NCI-H345 (cell line): ENCODE results near the gene ARHGAP6.

ENCODE experiments used
- DNase-seq: peaks from one replicate; lab custom pipeline; 2025; lab: John Stamatoyannopoulos, UW

Gene ARHGAP6

DNA sequence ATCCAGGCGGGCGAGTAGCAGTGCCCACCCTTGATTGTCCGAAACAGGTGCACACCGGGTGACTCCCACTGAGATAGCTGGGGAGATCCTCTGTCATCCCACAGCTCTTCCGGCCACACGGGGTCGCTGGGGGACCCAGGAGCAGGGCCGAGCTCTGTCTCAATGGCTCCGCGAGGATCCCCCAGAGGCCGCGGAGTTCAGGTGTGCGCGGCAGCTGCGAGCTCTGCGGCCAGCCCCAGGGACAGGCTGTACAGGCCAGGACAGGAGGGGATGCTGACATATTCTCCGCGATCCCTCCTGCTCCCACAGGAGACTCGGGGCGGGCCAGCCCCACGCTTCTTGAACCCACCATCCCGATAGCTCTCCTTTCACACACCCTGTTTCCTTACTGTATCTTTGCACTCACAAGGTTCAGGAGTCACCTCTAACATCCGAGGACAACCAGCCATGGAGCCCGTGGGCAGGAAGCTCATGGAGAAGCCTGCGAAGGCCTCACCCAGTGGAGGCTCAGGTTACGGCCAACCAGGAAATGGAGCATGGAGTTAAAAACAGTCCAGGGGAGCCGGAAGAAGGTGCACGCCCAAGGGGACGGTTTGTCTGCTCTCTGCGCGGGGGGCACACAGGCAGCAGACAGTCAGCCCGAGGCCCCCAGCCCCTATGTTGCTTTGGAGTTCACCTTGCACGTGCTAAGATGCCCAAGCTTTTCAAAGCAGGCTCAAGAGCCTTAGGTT, 450.4 kb downstream of the ARHGAP6 start:
- no peak for DNase-seq

DNA sequence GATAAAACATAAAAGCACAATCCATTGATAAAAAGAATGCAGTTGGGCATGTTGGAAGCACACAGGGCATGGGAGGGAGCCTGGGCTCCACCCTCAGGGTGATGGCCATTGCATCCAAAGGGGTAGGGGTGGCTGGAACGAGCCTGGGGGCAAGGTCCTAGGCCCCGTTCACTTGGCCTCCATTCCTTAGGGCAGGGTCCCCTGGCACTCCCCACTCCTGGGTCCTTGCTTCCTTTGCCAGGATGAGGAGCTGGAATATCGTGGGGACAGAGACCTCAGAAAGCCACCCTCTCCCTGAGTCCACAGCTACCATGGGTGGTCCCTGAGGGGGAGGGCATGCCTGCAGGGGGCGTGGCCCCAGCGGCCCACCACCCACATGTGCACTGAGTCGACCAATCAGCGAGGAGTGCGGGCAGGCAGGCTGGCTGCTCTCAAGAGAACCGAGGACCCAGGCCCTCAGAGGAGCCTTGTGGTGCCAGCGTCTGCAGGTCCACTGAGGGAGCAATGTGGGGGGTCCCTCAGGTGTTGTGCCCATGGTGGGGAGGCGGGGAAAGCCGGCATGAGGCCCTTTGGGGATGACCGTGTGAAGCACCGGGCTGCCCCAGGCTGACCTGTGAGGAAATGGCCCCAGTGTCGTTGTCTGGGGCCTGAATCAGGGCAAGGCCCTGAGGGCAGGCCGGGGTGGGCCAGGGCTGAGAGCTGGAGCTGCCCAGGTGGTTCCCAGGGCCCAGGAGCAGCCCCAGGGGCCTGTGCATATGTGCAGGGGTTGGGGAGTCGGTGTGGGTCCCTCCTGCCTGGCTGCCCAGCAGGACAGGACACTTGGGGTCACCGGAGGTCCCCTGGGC, 451.2 kb downstream of the ARHGAP6 start:
- no peak for DNase-seq

DNA sequence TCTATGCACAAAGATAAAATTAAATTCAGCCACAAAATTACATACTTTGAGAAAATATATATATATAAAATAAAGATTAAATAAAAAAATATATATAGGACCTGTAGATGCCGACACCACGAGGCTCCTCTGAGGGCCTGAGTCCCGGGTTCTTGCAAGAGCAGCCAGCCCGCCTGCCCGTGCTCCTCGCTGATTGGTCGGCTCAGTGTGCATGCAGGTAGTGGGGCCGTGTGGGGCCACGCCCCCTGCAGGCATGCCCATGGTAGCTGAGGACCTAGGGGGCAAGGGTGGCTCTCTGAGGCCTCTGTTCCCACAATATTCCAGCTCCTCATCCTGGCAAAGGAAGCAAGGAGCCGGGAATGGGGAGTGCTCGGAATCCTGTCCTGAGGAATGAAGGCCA, 453.0 kb downstream of the ARHGAP6 start:
- DNase-seq: no peak

- DNase-seq: no peak
These were observed 455.3 kb downstream of the ARHGAP6 start for GRCh38 chrX:11210415-11210801.

DNA sequence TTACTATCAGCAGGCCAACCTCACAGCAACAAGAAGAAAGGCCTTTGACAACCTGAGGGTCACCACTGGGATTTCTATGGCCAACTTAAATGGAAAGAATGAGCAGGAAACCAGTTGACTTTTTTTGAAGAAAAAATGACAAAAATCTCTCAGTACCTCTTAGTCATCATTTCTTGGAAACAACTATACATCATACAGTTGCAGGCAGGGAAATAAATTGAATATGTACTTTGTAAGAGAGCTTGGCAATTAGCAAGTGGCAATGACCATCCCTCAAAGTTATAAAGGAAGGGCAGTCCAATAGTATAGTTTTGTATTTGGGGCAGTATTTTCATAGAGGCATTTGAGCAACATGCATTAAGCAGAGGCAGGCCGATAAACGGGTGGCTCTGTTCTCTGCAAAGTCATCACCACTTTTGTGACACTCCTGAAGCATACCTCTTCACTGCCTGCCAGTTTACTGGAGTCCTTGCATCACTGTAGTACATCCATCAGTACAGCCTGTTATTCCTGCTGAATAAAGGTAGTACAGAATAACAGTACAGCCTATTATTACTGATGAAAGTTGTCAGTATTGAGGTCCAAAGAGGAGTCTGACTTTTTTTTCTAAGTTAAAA, 455.8 kb downstream of the ARHGAP6 start:
- no peak for DNase-seq

DNA sequence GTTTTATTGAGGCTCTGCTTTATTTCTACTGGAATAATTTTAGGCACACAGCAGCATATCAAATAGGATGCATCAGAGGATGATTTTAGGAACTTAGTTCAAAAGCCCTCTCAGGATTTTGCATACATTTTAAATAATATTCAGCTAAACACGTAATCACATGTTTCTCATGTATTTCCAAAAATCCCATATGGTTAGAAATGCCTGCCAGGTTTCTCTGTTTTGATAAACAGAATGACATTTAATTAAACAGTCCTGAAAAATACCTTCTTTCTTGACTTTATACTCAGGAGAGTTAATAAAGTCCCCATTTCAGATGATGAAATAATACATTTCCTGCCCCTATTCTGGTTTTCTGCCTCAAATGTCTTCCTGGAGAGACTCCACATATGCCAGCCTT, 459.0 kb downstream of the ARHGAP6 start:
- no peak for DNase-seq

DNA sequence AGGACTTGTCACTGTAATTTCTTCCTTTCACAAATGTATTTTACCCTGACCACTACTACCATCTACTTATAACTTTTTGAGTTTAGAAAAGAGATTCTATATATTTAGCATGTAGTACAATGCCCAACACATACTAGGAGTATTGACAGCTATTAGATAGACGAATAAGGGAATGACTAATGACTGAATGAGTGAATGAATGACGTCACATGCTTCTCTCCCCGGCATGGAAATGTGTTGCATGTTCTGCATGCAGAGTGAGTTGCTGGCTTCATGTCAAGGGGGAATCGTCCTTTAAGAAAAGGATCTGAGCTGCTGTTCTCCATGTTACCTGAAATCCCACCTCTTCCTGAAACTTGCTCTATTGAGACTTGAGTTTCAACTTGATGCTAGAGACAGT, 459.9 kb downstream of the ARHGAP6 start:
- no peak for DNase-seq

DNA sequence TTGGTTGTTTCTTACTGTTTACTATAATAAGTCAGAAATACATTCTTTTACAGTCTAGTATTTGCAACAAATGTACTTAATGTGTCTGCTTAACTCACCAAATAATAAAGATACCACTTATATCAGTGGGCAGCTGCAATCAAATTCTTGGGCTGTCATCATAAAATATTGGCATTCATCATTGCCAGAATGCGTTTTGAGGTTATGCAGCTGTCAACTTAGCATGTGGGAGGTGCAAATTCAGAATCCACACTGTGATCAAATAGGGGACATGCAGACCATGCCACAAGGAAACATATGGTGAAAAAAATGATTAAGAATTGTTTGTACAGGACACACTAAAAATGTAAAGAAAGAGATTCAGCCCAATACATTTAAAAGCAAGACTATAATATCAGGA, 468.0 kb downstream of the ARHGAP6 start:
- no peak for DNase-seq

- no peak for DNase-seq
These were observed 469.2 kb downstream of the ARHGAP6 start for GRCh38 chrX:11196476-11196875.

DNA sequence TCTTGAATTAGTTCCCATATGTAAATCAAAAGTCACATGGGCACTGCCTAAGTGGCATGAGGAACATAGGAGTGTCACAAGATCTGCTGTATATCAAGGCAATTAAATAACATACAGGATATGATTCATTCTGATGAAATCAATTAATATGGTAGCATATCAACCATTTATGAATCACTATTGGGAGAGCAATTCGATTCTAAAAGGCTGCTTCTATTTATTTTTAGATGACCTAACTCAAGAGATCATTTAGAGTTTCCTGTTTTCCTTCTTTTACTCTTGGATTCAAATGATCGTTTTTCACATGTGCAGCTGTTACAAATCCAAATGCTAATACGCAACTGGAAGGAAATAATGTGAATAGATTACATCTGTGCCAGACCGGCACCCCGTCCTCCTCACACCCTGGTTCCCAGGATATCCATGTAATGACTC, 472.7 kb downstream of the ARHGAP6 start:
- no peak for DNase-seq

DNA sequence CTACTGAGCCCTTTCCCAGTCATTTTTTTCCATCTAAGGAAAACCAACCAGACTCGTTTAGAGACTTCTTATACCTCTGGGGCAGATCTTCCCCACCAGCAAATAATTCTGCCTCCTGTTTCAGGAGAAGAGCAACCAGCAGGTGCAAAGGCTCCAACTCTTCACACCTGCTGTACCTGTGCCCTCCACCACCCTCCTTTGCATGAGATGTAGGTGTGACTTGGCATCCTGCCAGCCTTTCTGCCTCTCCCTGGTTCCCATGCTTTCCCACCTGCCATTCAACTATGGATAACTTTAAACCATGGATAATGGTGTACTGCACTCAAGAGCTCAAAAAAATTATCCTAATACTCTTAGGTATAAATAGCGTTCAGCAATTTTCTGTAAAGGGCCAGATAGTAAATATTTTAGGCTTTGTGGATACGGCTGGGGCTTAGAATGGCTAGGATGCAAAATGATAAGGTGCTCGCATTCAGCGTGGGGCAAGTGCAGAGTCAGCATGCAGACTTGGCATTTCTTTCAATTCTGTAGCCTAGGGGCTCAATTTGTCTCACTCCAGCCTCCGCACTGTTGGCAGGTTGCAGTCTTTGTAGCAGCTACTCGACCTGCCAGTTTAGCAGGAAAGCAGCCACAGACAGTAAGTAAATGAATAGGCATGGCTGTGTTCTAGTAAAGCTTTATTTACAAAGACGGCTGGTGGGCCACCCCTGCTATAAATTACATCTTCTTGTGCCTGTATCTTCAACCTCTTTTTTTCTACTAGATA, 474.8 kb downstream of the ARHGAP6 start:
- peak; percentile 93 for DNase-seq

- no peak for DNase-seq
These were observed 476.6 kb downstream of the ARHGAP6 start for GRCh38 chrX:11189097-11189496.

GRCh38 chrX:11188664-11189063, 477.1 kb downstream of the ARHGAP6 start:
- no peak for DNase-seq

DNA sequence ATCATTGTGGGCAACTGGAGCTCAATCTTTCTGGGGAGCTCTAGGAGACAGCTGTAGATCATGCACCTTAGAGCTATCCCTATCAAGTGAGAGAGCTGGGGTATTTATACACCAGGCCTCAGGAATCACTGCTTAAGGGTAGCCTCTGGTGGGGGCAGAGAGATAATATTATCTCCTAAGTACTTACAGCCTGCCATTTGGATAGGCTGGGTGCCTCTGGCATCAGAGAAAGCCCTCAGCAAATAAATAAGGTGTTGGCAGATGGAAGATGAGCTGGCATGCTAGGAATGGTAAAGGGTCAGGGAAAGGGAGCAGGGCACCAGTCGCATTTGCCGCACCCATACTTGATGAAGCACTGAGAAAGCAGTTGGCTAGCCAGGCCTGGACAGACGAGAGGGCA, 478.7 kb downstream of the ARHGAP6 start:
- DNase-seq: no peak

- peak; percentile 18 for DNase-seq
These were observed 479.9 kb downstream of the ARHGAP6 start for GRCh38 chrX:11185861-11186260.

GRCh38 chrX:11180571-11180970, 485.1 kb downstream of the ARHGAP6 start:
- peak; percentile 82 for DNase-seq

DNA sequence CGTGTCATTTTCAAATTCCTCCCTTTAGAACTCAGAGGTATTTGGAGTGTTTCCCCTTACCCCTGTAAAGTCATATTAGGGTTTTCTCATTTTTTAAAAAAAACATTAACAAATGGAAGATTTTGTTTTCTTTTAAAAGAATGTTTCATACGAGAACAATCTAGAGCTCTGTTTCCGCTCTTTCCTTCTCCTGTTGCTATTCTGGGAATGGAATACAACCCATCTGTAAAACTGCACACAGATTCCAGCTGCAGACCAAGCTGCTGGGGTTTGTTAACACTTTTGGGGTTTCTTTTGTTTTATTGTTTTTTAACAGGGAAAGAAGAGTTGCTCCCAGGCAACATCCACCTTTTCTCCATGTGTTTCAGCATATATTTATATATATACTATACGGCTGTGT, 493.3 kb downstream of the ARHGAP6 start:
- DNase-seq: no peak

DNA sequence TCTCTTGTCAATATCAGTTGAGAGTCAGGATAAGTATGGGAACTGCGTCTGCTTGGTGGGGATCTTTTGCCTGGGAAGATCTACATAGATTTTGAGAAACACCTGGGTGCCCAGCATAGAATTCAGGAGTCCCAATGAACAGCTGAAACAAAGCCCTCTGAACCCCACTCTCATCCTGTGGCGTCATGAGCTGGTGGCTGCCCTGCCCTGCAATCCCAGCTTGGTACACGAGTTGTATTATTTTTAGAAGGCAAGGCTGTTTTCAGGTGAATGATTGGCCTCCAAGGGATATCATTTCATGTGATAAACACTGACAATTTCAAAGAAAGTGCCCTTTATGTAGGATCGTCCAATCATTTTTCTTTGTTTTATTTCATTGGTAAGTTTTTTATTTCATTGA, 493.8 kb downstream of the ARHGAP6 start:
- no peak for DNase-seq

DNA sequence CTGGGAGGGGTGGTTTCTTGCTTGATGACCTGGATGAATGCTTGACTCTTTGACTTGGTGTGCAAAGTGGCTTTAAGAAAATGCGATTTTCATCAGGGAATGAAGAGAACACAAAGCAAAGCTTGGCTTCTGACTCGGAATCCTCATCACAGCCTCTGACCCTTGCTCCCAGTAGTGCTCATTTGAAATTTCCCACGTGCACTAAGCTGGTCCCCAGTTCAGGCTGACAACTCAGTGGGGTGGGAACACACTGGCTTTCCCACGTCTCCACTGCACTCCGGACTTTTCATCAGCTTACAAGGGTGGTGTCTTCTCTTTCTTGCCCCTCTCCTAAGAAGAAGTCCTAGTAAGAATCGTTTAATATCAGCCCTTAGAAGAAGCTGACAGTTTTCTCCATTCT, 501.3 kb downstream of the ARHGAP6 start:
- no peak for DNase-seq

DNA sequence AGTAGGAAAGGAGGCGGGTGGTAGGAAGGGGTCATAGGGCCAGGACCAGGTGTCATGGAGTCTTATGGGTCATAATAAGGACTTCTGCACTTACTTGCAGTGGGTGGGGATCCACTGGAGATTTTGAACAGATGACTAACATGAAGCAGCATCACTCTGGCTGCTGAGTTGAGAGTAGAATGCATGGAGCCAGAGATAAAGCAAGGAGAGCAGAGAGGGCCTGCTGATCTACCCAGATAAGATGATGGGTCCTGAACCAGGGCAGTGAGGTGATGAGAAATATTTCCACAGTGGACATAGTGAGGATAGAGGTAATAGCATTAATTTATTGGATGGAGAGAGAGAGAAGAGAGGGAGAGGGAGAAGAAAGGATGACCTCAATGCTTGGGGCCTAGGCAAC, 506.6 kb downstream of the ARHGAP6 start:
- no peak for DNase-seq

DNA sequence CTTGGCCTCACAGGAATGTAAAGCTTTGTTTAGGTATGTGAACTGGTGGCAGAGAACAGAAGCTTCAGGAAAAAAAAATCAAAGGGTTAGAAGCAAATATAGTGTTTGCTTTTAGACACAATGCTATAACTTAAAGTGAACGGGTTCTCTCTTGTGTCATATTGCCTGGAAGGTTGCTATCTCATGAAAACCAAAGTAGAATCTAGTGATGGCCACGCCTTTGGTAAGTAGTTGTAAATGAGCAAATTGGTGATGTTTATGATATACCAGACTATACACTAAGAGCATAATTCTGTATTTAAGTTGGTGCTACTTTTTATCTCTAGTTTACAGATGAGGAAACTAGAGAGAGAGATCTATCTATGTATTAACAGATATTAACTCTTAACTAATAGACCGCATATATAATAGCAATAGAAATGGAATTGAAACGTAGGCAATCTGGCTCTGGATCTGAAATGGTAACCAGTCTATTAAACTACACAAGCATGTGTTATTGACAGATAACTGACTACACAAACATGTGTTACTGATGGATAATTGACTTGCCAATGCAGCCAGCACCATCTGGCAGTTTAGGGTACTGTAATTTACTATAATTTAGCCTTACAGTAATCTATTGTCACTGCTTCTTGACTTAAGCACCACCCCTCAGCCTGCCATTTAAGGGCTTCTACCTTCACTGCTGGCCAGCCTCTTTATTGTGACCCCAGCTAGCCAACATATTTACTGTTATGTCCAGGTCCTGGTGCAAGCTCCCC, 513.7 kb downstream of the ARHGAP6 start:
- DNase-seq: no peak

DNA sequence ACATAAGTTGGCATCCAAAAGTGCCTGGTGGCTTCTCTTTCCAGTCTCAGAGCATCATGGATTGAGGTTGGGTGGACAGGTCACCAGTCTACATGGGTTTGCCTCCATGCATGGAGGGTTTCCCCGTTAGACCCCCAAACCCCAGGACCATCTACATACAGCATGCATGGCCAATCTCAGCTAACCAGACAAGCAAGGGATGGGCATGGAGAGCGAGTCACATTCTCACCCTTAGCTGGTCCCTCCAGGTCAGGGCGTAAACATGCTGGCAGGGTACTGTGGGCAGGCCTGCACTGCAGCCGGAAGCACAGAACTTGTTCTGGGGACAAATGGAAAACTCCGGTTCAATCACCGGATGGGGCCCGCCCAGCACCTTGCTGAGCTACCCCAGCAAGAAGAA, 517.3 kb downstream of the ARHGAP6 start:
- no peak for DNase-seq
